ENCODE measurements around the gene OGFOD2. TPM values are rescaled to one million over a fixed set of nuclear protein-coding genes. Genes with fewer than 3 reads are reported as not detected.

The OGFOD2 gene
- total and polyA plus RNA-seq, 9 of the 15 experiments (the other 6 are each of a cell fraction or from before 2014, with no cell fraction given), result 1.4 to 111 (median 18.5) TPM

DNA sequence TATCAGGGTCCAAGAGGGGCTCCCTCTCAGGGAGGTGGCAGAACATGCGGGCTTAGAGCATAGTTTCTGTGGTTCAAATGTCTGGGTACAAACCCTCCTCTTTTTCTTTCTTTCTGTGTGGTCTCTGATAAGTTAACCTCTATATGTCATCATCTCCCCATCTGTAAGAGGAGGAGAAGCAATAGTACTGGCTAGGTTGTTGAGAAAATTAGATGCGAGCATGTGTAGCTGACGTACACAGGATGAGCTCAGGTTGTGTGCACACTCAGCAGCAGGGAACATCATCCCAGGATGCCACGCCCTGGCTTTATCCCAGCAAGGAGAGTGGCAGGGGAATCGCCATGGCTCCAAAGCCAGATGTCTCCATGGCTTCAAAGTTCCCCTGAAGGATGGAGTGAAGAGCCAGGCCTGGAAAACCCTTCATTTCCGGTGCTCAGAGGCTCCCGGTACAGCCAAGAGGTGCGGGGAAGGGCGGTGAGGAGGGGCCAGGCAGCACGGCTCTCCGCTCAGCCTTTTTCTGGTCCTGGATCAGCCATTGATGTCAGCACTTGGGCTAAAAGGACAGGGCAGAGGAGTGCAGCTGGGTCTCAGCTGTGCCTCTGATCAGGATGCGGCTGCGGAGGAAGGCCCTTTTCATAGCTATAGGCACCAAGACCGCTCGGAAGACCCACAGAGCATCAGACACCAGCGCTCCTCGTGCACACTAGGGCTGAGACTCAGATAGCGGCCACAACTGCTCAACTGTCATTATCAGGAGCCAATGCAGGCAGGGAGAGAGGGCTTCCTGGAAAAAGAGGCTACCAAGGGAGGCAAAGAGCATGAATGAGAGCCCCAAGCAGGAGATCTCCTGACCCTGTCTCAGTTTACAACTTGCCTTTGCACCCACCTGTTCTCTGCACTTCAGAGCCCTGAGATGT is 46.9 kb downstream of the OGFOD2 start (continued):
- TF ChIP-seq, protein P1, sequence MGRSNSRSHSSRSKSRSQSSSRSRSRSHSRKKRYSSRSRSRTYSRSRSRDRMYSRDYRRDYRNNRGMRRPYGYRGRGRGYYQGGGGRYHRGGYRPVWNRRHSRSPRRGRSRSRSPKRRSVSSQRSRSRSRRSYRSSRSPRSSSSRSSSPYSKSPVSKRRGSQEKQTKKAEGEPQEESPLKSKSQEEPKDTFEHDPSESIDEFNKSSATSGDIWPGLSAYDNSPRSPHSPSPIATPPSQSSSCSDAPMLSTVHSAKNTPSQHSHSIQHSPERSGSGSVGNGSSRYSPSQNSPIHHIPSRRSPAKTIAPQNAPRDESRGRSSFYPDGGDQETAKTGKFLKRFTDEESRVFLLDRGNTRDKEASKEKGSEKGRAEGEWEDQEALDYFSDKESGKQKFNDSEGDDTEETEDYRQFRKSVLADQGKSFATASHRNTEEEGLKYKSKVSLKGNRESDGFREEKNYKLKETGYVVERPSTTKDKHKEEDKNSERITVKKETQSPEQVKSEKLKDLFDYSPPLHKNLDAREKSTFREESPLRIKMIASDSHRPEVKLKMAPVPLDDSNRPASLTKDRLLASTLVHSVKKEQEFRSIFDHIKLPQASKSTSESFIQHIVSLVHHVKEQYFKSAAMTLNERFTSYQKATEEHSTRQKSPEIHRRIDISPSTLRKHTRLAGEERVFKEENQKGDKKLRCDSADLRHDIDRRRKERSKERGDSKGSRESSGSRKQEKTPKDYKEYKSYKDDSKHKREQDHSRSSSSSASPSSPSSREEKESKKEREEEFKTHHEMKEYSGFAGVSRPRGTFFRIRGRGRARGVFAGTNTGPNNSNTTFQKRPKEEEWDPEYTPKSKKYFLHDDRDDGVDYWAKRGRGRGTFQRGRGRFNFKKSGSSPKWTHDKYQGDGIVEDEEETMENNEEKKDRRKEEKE (IDR thresholded peaks at IDR 0.05; ENCODE audit: borderline replicate concordance in 1 of 2, control insufficient read depth in 1 of 2, low read depth in 2 of 2, low read length in 1 of 2), result no peak
- TF ChIP-seq, protein P2, sequence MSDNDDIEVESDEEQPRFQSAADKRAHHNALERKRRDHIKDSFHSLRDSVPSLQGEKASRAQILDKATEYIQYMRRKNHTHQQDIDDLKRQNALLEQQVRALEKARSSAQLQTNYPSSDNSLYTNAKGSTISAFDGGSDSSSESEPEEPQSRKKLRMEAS (CRISPR knock-in tag; IDR thresholded peaks at IDR 0.05), result peak; percentile 54; the same call in 1 of the 2 replicates
- TF ChIP-seq, protein P3, sequence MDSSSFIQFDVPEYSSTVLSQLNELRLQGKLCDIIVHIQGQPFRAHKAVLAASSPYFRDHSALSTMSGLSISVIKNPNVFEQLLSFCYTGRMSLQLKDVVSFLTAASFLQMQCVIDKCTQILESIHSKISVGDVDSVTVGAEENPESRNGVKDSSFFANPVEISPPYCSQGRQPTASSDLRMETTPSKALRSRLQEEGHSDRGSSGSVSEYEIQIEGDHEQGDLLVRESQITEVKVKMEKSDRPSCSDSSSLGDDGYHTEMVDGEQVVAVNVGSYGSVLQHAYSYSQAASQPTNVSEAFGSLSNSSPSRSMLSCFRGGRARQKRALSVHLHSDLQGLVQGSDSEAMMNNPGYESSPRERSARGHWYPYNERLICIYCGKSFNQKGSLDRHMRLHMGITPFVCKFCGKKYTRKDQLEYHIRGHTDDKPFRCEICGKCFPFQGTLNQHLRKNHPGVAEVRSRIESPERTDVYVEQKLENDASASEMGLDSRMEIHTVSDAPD (CRISPR knock-in tag; IDR thresholded peaks at IDR 0.05), result no peak
- TF ChIP-seq TEAD1 (CRISPR knock-in tag; IDR thresholded peaks at IDR 0.05) (0 out of 4 replicates have a peak, but pooled peaks of 1 of the 2 experiments have one; percentile 36), CXXC5 (CRISPR knock-in tag; IDR thresholded peaks at IDR 0.05) (peak; percentile 40; the same call in 1 of the 2 replicates), FOXP1 (CRISPR knock-in tag; IDR thresholded peaks at IDR 0.05) (0 out of 2 replicates have a peak, but pooled peaks have one; percentile 24), TCF7 (IDR thresholded peaks at IDR 0.05; ENCODE audit: borderline replicate concordance) (no peak), MEF2A (IDR thresholded peaks at IDR 0.05; ENCODE audit: control insufficient read depth, low read depth, low read length) (no peak), MTF1 (CRISPR knock-in tag; IDR thresholded peaks at IDR 0.05; ENCODE audit: borderline replicate concordance) (no peak), ZFP36 (IDR thresholded peaks at IDR 0.05; ENCODE audit: low read depth, low read length, partially characterized antibody) (peak; percentile 84), TBP (optimal IDR thresholded peaks at IDR 0.05; ENCODE audit: low read depth, low read length) (no peak), KDM1A (IDR thresholded peaks at IDR 0.05) (0 out of 4 replicates have a peak, but pooled peaks of 1 of the 2 experiments have one; percentile 10), MTA3 (IDR thresholded peaks at IDR 0.05; ENCODE audit: borderline replicate concordance) (no peak), HMGN3 (IDR thresholded peaks at IDR 0.05; ENCODE audit: borderline replicate concordance, extremely low read depth, insufficient read length, low read depth, low read length) (no peak)
- TF ChIP-seq, protein P4, sequence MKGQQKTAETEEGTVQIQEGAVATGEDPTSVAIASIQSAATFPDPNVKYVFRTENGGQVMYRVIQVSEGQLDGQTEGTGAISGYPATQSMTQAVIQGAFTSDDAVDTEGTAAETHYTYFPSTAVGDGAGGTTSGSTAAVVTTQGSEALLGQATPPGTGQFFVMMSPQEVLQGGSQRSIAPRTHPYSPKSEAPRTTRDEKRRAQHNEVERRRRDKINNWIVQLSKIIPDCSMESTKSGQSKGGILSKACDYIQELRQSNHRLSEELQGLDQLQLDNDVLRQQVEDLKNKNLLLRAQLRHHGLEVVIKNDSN (CRISPR knock-in tag; IDR thresholded peaks at IDR 0.05), result no peak
- TF ChIP-seq, protein P5, sequence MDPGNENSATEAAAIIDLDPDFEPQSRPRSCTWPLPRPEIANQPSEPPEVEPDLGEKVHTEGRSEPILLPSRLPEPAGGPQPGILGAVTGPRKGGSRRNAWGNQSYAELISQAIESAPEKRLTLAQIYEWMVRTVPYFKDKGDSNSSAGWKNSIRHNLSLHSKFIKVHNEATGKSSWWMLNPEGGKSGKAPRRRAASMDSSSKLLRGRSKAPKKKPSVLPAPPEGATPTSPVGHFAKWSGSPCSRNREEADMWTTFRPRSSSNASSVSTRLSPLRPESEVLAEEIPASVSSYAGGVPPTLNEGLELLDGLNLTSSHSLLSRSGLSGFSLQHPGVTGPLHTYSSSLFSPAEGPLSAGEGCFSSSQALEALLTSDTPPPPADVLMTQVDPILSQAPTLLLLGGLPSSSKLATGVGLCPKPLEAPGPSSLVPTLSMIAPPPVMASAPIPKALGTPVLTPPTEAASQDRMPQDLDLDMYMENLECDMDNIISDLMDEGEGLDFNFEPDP (CRISPR knock-in tag; IDR thresholded peaks at IDR 0.05), result no peak

Measured in K562 (cell line).